GM21619 (cell line): ENCODE results near the gene KRT79.
"Not testable (repeated sequence)": the region's sequence is repeated elsewhere in the genome, so short reads cannot be mapped to it uniquely, and the experiment has no call there.

Experiments
- ATAC-seq: cut with Tn5 transposase; IDR thresholded peaks from one replicate; pipeline ENCODE4 v1.9.1; 2021; ENCODE audit not compliant: unreplicated experiment

The KRT79 gene

GRCh38 chr12:52861511-52861910 is 27.4 kb upstream of the KRT79 start:
- ATAC-seq: no peak

GRCh38 chr12:52860102-52860823 is 26.2 kb upstream of the KRT79 start:
- ATAC-seq: no peak

- no peak for ATAC-seq
Observed at GRCh38 chr12:52857500-52857899, 23.4 kb upstream of the KRT79 start.

- ATAC-seq: no peak
Observed at GRCh38 chr12:52856787-52857186, 22.7 kb upstream of the KRT79 start.

GRCh38 chr12:52856077-52856476 is 22.0 kb upstream of the KRT79 start:
- ATAC-seq: not testable (repeated sequence)

- no peak for ATAC-seq
Observed at GRCh38 chr12:52851787-52852186, 17.7 kb upstream of the KRT79 start.

GRCh38 chr12:52850681-52851080 is 16.6 kb upstream of the KRT79 start:
- ATAC-seq: no peak

GRCh38 chr12:52849511-52849910 is 15.4 kb upstream of the KRT79 start:
- ATAC-seq: no peak

GRCh38 chr12:52848661-52849255 is 14.6 kb upstream of the KRT79 start, which contains the start of gene KRT78:
Gene KRT78, minus strand, starts transcription at chr12:52848994. Its CDS starts 64 bp downstream, at chr12:52848930.
- no peak for ATAC-seq

GRCh38 chr12:52847335-52848102 is 13.4 kb upstream of the KRT79 start:
- no peak for ATAC-seq

GRCh38 chr12:52846356-52846970 is 12.4 kb upstream of the KRT79 start:
- no peak for ATAC-seq

- ATAC-seq: no peak
Observed at GRCh38 chr12:52845946-52846345, 11.8 kb upstream of the KRT79 start.

- ATAC-seq: no peak
Observed at GRCh38 chr12:52844386-52844785, 10.3 kb upstream of the KRT79 start.

- ATAC-seq: no peak
Observed at GRCh38 chr12:52839436-52840105, 5.5 kb upstream of the KRT79 start.

GRCh38 chr12:52838609-52839435 is 4.7 kb upstream of the KRT79 start:
- ATAC-seq: no peak

GRCh38 chr12:52837781-52838608 is 3.9 kb upstream of the KRT79 start:
- ATAC-seq: no peak

- ATAC-seq: no peak
Observed at GRCh38 chr12:52837413-52837741, 3.3 kb upstream of the KRT79 start.

GRCh38 chr12:52836491-52837412 is 2.6 kb upstream of the KRT79 start:
- no peak for ATAC-seq
